Measurements from ENCODE around the gene DHRSX.
"Not testable (repeated sequence)": the region's sequence is repeated elsewhere in the genome, so short reads cannot be mapped to it uniquely, and the experiment has no call there.

Gene DHRSX

GRCh38 chrX:2267890-2268289, 232.9 kb downstream of the DHRSX start:
- in situ Hi-C loops (cut with HindIII; ENCODE audit: low sequenced_read_pairs): no loop called here
- no peak for DNase-seq (ENCODE audit: low read depth)
- H3K4me3 ChIP-seq (ENCODE audit: low read depth, low read length): no peak overlapping the region
- no peak for TF ChIP-seq CTCF (IDR thresholded peaks at IDR 0.05; ENCODE audit: low read depth, low read length, missing control alignments)

GRCh38 chrX:2266445-2267349, 234.1 kb downstream of the DHRSX start:
- in situ Hi-C loops (cut with HindIII; ENCODE audit: low sequenced_read_pairs): no loop called here
- no peak overlapping the region for H3K4me3 ChIP-seq (ENCODE audit: low read depth, low read length)
- no peak for TF ChIP-seq CTCF (IDR thresholded peaks at IDR 0.05; ENCODE audit: low read depth, low read length, missing control alignments)
- DNase-seq (ENCODE audit: low read depth): no peak

GRCh38 chrX:2265658-2266444, 234.9 kb downstream of the DHRSX start:
- DNase-seq (ENCODE audit: low read depth); in situ Hi-C loops (cut with HindIII; ENCODE audit: low sequenced_read_pairs); H3K4me3 ChIP-seq (ENCODE audit: low read depth, low read length): not testable (repeated sequence)

GRCh38 chrX:2264179-2265030, 236.4 kb downstream of the DHRSX start:
- no peak for TF ChIP-seq CTCF (IDR thresholded peaks at IDR 0.05; ENCODE audit: low read depth, low read length, missing control alignments)
- no peak for DNase-seq (ENCODE audit: low read depth)
- no peak overlapping the region for H3K4me3 ChIP-seq (ENCODE audit: low read depth, low read length)
- in situ Hi-C loops (cut with HindIII; ENCODE audit: low sequenced_read_pairs): no loop called here

- in situ Hi-C loops (cut with HindIII; ENCODE audit: low sequenced_read_pairs): no loop called here
- no peak for DNase-seq (ENCODE audit: low read depth)
- H3K4me3 ChIP-seq (ENCODE audit: low read depth, low read length): no peak overlapping the region
- TF ChIP-seq CTCF (IDR thresholded peaks at IDR 0.05; ENCODE audit: low read depth, low read length, missing control alignments): no peak
Observed at GRCh38 chrX:2263203-2263602, 237.6 kb downstream of the DHRSX start.

- no peak for DNase-seq (ENCODE audit: low read depth)
- in situ Hi-C loops (cut with HindIII; ENCODE audit: low sequenced_read_pairs): no loop called here
Observed at GRCh38 chrX:2262668-2263055, 238.1 kb downstream of the DHRSX start.

More at GRCh38 chrX:2262668-2263055, 238.1 kb downstream of the DHRSX start:
- H3K4me3 ChIP-seq (ENCODE audit: low read depth, low read length): no peak overlapping the region
- no peak for TF ChIP-seq CTCF (IDR thresholded peaks at IDR 0.05; ENCODE audit: low read depth, low read length, missing control alignments)
